Hematopoietic multipotent progenitor cell treated with erythropoietin and hydrocortisone succinate and interleukin-3 and kit ligand, for 4 days (in vitro differentiated cells): ENCODE measurements around the gene STAG3.

ENCODE experiments used
- DNase-seq: peaks from one replicate; pipeline ENCODE4 v3.0.0-alpha.2; 2015

STAG3 gene

GRCh38 chr7:100154651-100155491 is 22.8 kb upstream of the STAG3 start:
- no peak for DNase-seq

DNA sequence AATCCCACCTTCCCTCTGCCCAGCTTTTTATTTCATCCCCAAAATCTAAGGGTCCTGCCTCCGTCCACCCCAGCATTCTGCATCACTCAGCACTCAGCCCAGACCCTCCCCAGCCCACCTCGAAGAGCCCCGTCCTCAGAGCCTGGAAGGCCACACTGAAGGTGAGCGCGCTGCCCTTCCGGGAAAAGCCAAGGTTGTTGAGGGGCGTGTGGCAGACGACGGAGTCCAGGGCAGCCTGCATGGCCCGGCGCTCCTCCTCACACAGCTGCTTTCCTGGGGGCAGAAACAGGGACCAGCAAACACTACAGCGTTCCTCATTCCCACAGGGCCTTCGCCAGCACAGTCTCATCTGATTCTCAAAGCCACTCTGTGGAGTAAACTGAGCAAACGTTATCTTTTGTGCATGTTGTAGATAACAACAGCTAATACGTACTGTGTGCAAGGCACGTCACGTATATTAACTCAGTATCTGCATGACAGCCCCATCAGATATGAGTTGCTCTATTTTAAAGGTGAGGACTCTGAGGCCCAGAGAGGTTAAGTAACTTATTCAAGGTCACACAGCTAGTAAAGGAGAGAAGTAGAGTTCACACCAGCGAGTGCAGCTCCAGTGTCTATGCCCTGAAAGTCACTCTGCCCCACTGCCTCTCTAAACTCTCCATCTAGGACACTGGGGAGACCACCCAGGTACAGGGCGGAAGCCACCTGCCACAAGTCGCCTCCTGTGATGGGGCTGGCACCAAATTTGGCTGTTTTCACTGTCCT is 22.0 kb upstream of the STAG3 start:
- no peak for DNase-seq

GRCh38 chr7:100156331-100157068 is 21.2 kb upstream of the STAG3 start:
- DNase-seq, result peak; percentile 63

- DNase-seq, result no peak
Measured at GRCh38 chr7:100157069-100157333, 20.7 kb upstream of the STAG3 start.

- no peak for DNase-seq
Measured at GRCh38 chr7:100157334-100158228, 20.1 kb upstream of the STAG3 start.

DNA sequence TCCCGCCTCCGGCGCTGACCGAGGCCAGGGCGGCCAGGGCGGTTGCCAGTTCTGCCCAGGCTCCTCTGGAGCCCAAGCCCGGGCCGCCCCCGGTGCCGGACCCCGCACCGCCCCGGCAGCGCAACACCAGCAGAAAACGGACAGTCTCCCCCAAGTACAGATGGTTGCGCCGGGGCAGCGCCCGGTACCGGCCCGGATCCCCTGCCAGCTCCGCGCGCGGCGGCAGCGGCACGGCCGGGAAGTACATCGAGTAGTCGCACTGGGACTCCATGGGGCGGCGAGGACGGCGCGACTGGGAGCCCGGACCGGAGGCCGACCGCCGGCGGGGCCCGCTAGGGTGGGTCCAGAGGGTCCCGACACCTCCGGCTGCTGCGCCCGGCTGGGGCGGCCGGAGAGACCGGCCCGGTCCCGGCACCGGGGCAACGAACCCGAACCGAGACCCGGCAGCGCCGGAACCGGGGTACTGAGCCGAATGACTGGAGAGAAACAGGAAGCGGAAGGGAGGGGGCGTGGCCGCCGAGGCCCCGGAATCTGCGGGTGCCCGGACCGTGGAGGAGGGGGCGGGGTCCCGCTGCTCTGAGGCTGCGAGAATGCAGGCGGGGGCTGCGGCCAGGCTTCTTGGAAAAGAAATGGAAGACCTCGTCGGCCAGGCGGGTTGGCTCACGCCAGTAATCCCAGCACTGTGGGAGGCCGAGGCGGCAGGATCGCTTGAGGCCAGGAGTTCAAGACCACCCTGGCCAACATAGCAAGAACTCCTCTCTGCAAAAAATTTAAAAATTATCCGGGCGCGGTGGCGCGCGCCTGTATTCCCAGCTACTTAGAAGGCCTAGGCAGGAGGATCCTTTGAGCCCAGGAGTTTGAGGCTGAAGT is 19.3 kb upstream of the STAG3 start, which contains the start of gene TRAPPC14:
Gene TRAPPC14, minus strand, starts transcription at position 495 of the 870 bp plus-strand sequence. Its CDS starts 224 bp downstream, at position 271.
- DNase-seq, result peak; percentile 94

DNA sequence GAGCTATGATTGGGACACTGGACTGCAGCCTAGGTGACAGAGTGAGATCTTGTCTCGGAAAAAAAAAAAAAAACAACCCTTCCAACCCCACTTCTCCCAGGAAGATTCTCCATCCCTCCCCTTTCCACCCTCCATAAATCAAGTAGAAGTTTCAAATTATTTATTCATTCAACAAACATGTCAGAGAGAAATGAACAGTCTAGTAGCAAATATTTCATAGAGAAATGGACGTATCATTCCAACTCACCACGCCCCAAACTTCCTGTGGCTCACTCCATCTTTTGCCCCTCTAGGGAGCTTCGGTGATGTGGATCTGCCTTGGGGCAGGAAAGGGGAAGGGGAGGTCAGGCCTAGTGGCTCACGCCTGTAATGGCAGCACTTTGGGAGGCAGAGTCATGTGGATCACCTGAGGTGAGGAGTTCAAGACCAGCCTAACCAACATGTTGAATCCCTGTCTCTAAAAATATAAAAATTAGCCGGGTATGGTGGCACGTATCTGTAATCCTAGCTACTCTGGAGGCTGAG is 18.6 kb upstream of the STAG3 start:
- DNase-seq, result no peak

- DNase-seq, result no peak
Measured at GRCh38 chr7:100160067-100160466, 17.7 kb upstream of the STAG3 start.

- no peak for DNase-seq
Measured at GRCh38 chr7:100163006-100163531, 14.6 kb upstream of the STAG3 start.

GRCh38 chr7:100163871-100164270 is 13.8 kb upstream of the STAG3 start:
- no peak for DNase-seq

DNA sequence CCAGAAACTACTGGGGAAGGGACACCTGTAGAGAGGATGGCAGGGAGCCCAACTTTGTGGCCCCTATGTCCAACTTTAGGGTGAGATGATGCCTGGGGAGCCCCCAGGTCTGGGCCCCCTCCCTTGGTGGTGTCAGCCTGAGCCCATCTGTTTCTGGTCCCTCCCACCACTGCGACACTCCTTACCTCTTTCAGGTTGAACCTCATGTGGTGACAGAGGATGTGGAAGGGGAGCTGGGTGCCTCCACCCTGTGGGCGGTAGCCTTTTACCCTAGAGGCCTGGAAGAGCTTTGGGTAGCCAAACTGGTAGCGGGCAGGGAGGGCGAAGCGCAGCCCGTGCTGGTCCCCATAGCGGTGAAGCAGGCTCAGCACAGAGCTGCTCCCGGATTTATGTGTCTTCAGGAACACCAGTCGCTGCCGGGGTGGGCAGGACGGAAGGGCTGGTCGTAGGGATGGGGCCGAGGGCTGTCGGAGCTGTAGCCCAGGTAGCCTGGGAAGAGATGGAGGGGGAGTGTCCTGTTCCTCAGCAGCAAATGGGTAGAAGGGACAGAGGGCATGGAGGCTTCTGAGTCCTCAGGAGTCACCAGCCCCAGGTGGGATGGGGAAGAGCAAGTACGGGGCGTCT is 11.3 kb upstream of the STAG3 start:
- no peak for DNase-seq

- no peak for DNase-seq
Measured at GRCh38 chr7:100166970-100167911, 10.5 kb upstream of the STAG3 start.

- DNase-seq, result peak; percentile 74
Measured at GRCh38 chr7:100167912-100168323, 9.8 kb upstream of the STAG3 start.

- no peak for DNase-seq
Measured at GRCh38 chr7:100169147-100169850, 8.4 kb upstream of the STAG3 start.

GRCh38 chr7:100170101-100170897 is 7.4 kb upstream of the STAG3 start:
- DNase-seq, result no peak

GRCh38 chr7:100171087-100171681 is 6.5 kb upstream of the STAG3 start:
- no peak for DNase-seq

DNA sequence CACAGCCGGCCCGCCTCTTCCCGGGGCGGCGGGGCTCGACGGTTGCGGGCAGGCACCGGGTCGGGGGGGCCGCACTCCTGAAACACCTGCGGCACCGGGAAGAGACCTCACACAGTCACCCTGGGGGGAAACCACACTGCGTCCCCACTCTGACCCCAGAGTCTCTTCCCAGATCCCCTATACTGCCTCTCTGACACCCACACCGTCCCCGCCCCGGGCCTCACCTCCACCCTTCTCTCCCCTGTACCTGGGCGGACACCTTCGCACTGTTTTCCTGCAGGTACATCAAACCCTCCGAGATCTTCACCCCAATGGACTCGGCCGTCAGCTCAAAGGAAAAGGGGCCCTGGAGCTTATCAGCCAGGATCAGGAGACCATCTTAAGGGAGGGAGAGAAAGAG is 5.9 kb upstream of the STAG3 start:
- no peak for DNase-seq
